Anterior cingulate cortex (tissue), 58 donors: ENCODE data around the gene SPCS1.
"Not testable (repeated sequence)": the region's sequence is repeated elsewhere in the genome, so short reads cannot be mapped to it uniquely, and the experiment has no call there.

Experiments
- DNase-seq, 58 donors: peaks; one replicate each; lab custom pipeline; 2025; lab: John Stamatoyannopoulos, UW

SPCS1 gene

GRCh38 chr3:52723935-52724334 lies 18.0 kb downstream of the SPCS1 start:
- no peak for DNase-seq

GRCh38 chr3:52724511-52724910 lies 18.6 kb downstream of the SPCS1 start:
- DNase-seq = no peak

- not testable (repeated sequence) for DNase-seq
Measured at GRCh38 chr3:52728753-52729152, 22.8 kb downstream of the SPCS1 start.

GRCh38 chr3:52730681-52731080 lies 24.8 kb downstream of the SPCS1 start:
- no peak for DNase-seq

- no peak for DNase-seq
Measured at GRCh38 chr3:52731590-52731989, 25.7 kb downstream of the SPCS1 start.

GRCh38 chr3:52733256-52733891 lies 27.5 kb downstream of the SPCS1 start:
- no peak for DNase-seq

- DNase-seq = no peak
Measured at GRCh38 chr3:52739730-52740129, 33.8 kb downstream of the SPCS1 start.

- DNase-seq = no peak
Measured at GRCh38 chr3:52742418-52743041, 36.6 kb downstream of the SPCS1 start.

- no peak for DNase-seq
Measured at GRCh38 chr3:52743152-52743551, 37.2 kb downstream of the SPCS1 start.

- no peak for DNase-seq
Measured at GRCh38 chr3:52743721-52744120, 37.8 kb downstream of the SPCS1 start.

GRCh38 chr3:52752045-52752660 lies 46.2 kb downstream of the SPCS1 start:
- no peak for DNase-seq

- no peak for DNase-seq
Measured at GRCh38 chr3:52754373-52754772, 48.5 kb downstream of the SPCS1 start.

GRCh38 chr3:52756141-52756540 lies 50.2 kb downstream of the SPCS1 start:
- no peak for DNase-seq
